GM18511 (cell line): Measurements from ENCODE around the gene SLC17A9.

Experiments used
- ATAC-seq: cut with Tn5 transposase; IDR thresholded peaks from one replicate; pipeline ENCODE4 v1.9.1; 2021; ENCODE audit warnings: mild to moderate bottlenecking, moderate library complexity; ENCODE audit not compliant: unreplicated experiment

SLC17A9 gene

GRCh38 chr20:62999580-62999979 is 47.1 kb downstream of the SLC17A9 start:
- ATAC-seq, result no peak

GRCh38 chr20:63000036-63000435 is 47.5 kb downstream of the SLC17A9 start:
- ATAC-seq, result no peak

DNA sequence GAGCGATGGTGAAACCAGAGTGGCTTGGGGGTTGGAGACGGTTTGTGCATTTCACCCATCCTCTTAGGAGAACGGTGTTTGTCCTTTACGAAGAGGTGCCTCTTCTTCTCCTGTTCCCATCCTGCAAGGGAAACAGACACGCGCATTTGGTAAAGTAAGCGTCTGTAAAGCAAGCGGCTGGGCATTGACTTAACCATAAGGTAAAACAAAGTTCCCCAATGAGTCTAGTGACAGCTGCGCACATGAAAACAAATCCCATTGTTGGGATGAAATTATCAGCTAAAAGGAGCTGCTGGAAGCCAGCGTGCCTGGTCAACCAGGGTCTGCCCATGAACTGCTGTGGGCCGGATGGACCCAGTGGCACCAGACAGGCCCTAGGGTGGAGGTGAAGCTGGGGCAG is 48.4 kb downstream of the SLC17A9 start:
- no peak for ATAC-seq

DNA sequence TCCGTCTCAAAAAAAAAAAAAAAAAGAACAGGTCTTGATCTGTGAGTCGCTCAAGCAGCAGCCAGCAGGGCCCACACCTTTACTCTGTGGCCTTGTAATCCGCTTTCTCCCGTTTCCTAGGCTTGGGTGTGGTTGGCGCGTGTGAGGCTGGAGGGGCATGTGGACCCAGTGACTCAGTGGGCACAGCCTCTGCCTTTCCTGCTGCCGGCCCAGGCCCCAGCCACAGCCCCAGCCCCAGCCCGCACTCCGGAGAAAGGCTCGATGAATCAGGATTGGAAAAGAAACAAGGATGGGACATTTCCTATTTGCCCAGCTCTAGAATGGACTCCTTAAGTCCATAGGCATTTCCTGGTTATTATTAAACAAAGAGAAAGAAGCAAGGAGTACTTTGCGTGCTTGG is 50.0 kb downstream of the SLC17A9 start:
- no peak for ATAC-seq

DNA sequence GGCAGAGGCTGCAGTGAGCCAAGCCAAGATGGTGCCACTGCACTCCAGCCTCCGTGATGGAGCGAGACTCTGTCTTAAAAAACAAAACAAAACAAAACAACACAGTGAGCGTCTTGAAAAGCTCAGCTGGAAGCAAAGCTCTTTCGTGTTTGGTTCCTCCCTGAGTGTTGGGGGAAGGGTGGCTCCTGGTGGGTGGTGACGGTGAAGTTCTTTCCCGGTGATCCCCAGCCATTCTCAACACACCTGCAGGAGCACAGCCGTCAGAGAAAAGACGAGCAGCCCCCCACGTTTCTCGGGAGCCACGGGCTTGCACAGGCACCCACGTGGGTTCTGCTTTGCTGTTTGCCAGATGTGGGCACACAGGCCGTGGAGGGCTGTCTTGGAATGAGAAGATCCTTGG is 51.0 kb downstream of the SLC17A9 start:
- ATAC-seq, result no peak

- ATAC-seq, result no peak
These were observed 52.3 kb downstream of the SLC17A9 start for GRCh38 chr20:63004607-63005364.

GRCh38 chr20:63005365-63005861 is 52.9 kb downstream of the SLC17A9 start:
- no peak for ATAC-seq

DNA sequence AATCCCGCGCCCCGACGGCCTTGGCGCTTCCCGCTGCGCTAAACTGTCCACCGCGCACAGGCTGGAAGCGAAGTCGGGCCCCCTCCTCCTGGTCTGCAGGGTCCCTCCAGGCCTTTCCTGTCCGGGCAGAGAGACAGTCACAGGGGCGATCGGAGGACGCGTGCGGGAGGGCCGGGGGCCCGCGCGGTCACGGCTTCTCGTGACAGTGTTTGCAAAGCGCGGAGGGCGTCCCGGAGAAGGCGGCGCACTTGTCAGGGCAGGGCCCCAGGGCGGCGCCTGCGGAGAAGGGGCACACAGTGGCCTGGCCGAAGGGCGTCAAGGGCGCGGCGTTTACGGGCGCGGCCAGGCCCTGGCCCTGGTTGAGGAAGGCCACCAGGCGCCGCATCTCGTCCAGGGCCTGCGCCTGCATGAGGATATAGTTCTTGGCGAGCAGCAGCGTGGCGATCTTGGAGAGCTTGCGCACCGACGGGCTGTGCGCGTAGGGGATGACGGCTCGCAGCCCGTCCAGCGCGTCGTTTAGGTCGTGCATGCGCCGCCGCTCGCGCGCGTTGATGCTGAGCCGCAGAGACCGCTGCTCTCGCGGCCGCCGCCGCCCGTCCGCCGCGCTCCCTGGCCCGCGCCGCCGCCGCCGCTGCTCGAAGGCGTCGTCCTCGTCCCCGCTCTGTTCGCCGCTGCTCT is 53.5 kb downstream of the SLC17A9 start:
- no peak for ATAC-seq

GRCh38 chr20:63006540-63007359 is 54.2 kb downstream of the SLC17A9 start, which contains the start of gene BHLHE23:
Gene BHLHE23 (minus strand): TSS chr20:63006964. CDS start chr20:63006774, 190 bp downstream.
- ATAC-seq, result no peak

DNA sequence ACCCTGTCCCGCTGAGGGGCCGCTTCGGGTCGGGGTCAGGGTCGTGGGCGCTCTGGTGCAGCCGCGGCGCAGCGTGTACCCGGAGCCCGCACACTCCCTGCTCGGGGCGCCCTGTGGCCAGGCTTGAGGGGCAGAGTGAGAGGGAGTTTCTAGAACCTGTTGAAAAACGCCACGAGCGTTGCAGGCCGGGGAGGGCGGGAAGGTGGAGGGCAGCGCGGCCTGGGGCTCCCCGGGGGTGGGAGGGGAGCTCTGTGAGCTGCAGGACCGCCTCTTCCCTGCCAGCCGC is 54.8 kb downstream of the SLC17A9 start:
- no peak for ATAC-seq

GRCh38 chr20:63007646-63008488 is 55.4 kb downstream of the SLC17A9 start:
- ATAC-seq, result no peak

GRCh38 chr20:63008541-63009044 is 56.1 kb downstream of the SLC17A9 start:
- no peak for ATAC-seq

- peak; percentile 49 for ATAC-seq
These were observed 56.8 kb downstream of the SLC17A9 start for GRCh38 chr20:63009045-63009961.

DNA sequence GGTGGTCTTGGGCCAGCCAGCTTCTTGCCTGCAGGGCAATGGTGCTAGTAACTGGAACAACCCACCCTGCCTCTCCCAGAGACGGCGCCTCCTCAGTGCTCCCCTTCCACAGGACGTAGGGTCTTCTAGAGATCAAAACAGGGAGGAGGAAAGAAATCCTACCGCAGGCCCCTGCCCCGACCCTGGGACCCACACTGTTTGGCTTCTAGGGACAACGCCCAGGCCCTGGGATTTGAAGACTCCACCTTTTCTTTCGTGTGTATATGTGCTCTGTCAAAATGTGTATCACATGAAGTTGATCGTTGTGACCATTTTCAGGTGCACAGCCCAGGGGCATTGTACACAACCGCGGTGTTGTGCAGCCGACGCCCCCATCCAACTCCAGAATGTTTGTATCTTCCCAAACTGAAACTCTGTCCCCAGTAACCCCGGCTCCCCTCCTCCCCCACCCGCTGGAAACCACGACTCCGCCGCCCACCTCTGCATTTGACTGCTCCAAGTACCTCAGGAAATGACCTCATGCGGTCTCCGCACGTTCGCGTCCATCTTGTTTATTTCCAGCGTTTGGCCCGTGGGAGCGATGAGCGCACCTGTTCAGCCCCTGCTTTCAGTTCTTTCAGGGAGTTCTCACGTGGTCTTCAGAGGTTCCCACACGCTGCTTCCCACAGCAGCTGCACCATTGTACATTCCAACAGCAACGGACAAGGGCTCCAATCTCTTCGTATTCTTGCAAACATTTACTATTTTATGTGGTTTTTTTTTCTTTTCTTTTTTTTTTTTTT is 57.7 kb downstream of the SLC17A9 start:
- ATAC-seq, result peak; percentile 57

DNA sequence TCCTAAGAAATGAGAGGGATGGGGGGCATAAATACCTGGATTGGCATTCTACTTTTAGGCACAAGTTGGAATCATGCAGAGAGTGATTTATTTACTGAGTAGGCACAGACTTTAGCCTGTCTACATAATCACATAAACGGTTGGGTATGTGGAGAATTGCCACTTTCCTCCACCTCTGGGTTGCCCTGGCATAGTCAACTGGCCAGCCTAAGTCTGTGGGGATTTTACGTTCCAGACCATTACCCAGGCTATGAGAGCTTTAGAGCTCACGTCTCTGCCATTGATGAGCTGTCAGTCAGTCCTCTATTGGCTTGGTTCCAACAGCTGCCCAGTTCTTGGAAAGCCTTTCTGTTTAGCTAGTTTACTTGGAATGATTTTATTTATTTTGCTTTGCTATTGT is 59.3 kb downstream of the SLC17A9 start:
- no peak for ATAC-seq

DNA sequence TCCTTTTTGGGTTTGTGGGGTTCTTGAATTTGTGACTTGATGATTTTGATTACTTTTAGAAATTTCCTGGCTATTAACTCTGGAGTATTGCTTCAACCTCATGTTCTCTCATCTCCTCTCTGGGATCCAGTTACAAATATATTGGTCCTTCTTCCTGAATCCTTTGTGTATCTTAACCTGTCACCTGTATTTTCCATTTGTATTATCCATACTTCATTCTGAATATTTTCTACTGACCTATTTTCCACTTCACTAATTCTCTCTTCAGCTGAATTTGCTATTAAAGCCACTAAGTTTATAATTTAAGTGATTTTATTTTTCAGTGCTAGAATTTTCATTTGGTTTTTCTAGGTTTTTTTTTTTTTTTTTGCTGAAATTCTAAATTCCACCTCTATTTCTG is 60.7 kb downstream of the SLC17A9 start:
- ATAC-seq, result no peak

GRCh38 chr20:63014287-63014686 is 61.8 kb downstream of the SLC17A9 start:
- ATAC-seq, result no peak

DNA sequence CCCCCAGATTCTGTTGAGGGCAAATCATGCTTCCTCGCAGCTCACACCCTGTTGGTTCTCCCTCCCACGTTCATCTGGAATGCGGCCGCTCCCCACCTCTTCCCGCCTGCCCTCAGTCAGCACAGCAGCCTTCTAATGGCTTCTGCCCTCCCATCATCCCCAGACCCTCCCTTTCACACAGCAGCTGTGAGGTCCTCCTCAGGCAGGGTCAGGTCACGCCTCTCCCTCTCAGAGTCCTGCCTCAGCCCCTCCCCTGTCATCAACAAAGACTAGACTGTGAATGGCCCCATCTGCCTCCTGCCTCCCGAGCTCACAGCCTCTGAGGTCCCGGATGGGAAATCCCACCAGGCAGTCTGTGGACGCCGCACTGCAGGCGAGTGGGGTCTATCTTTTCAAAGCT is 62.2 kb downstream of the SLC17A9 start:
- no peak for ATAC-seq
